ENCODE results near the gene SH3BP5L. TPM values are rescaled to one million over a fixed set of nuclear protein-coding genes. Genes with fewer than 3 reads are reported as not detected.
A peak's percentile ranks its signal among the peaks of the same experiment; 100 is the strongest.

The SH3BP5L gene
- total RNA-seq = 10 to 100 TPM; 22.6 to 27.4 TPM

- Histone ChIP-seq H3K27me3 (replicated peaks; ENCODE audit: insufficient read depth) (no peaks in the 10 kb centered on the region), H3K4me3 (peak within 1 kb of the TSS; percentile 88), H3K9me3 (no peaks in the 10 kb centered on the region), H3K4me1 (ENCODE audit: control insufficient read depth in 1 of 2, low read depth in 2 of 2) (peaks cover 44 to 49% of the 10 kb centered on the region in 2 donors), H3K36me3 (no peaks in the 10 kb centered on the region), H3K27ac (peak within 1 kb of the TSS; percentile 92 to 95)
- peak; percentile 31 for TF ChIP-seq CTCF (IDR thresholded peaks at IDR 0.05)
- DNase-seq (ENCODE audit: low spot score) (peak; percentile 78), ATAC-seq (ENCODE audit: insufficient number of reproducible peaks, low FRiP score, low read depth) (peak; percentile 92)
Measured at GRCh38 chr1:248825909-248826760, at the start of gene SH3BP5L. Gene SH3BP5L (minus strand): TSS chr1:248825915. CDS start chr1:248824935, 980 bp downstream.

- peak overlapping the region; percentile 93 to 98 for H3K27ac ChIP-seq
- H3K4me3 ChIP-seq = peak overlapping the region; percentile 69
- no peaks in the 10 kb centered on the region for H3K4me1 ChIP-seq (ENCODE audit: control insufficient read depth in 1 of 2, low read depth in 2 of 2)
- ATAC-seq (ENCODE audit: insufficient number of reproducible peaks, low FRiP score, low read depth) (peak; percentile 78), DNase-seq (ENCODE audit: low spot score) (no peak)
- H3K27me3 ChIP-seq (replicated peaks; ENCODE audit: insufficient read depth) = no peaks in the 10 kb centered on the region
- H3K9me3 ChIP-seq = no peaks in the 10 kb centered on the region
- H3K36me3 ChIP-seq = no peaks in the 10 kb centered on the region
- TF ChIP-seq CTCF (IDR thresholded peaks at IDR 0.05) = peak; percentile 8
Measured at GRCh38 chr1:248873993-248874533, 48.3 kb upstream of the SH3BP5L start.

GRCh38 chr1:248873409-248873992 is 47.8 kb upstream of the SH3BP5L start:
- peak overlapping the region; percentile 93 to 98 for H3K27ac ChIP-seq
- DNase-seq (ENCODE audit: low spot score) (peak; percentile 73), ATAC-seq (ENCODE audit: insufficient number of reproducible peaks, low FRiP score, low read depth) (peak; percentile 76)
- H3K36me3 ChIP-seq = no peaks in the 10 kb centered on the region
- H3K9me3 ChIP-seq = no peaks in the 10 kb centered on the region
- H3K4me1 ChIP-seq (ENCODE audit: control insufficient read depth in 1 of 2, low read depth in 2 of 2) = no peaks in the 10 kb centered on the region
- H3K4me3 ChIP-seq = peak overlapping the region; percentile 69
- H3K27me3 ChIP-seq (replicated peaks; ENCODE audit: insufficient read depth) = no peaks in the 10 kb centered on the region
- TF ChIP-seq CTCF (IDR thresholded peaks at IDR 0.05) = no peak

- peak; percentile 59 for ATAC-seq (ENCODE audit: insufficient number of reproducible peaks, low FRiP score, low read depth)
- H3K27me3 ChIP-seq (replicated peaks; ENCODE audit: insufficient read depth) = no peaks in the 10 kb centered on the region
- H3K4me3 ChIP-seq = peak overlapping the region; percentile 69
- H3K27ac ChIP-seq = peak overlapping the region; percentile 93 to 98
- no peak for DNase-seq (ENCODE audit: low spot score)
- no peaks in the 10 kb centered on the region for H3K36me3 ChIP-seq
- H3K4me1 ChIP-seq (ENCODE audit: control insufficient read depth in 1 of 2, low read depth in 2 of 2) = no peaks in the 10 kb centered on the region
- TF ChIP-seq CTCF (IDR thresholded peaks at IDR 0.05) = no peak
- no peaks in the 10 kb centered on the region for H3K9me3 ChIP-seq
Measured at GRCh38 chr1:248872752-248873408, 47.2 kb upstream of the SH3BP5L start.

Measured in thoracic aorta (tissue), 2 donors.